Endometrial microvascular endothelial cells (primary cell): Measurements from ENCODE around the gene DPP4. TPM values are rescaled to one million over a fixed set of nuclear protein-coding genes. Genes with fewer than 3 reads are reported as not detected.
"Not testable (repeated sequence)": the region's sequence is repeated elsewhere in the genome, so short reads cannot be mapped to it uniquely, and the experiment has no call there.

Experiments
- in situ Hi-C: cut with HindIII; loops from 2 replicates; pipeline ENCODE4 v1.10.0; 2017; ENCODE audit warnings: low sequenced_read_pairs, low pct_unique_long_range_greater_than_20kb; ENCODE audit errors: inconsistent ontology term
- total RNA-seq: library from RNA; depleted of rRNA; stranded (reverse); fragments of >200 nt; gene quantifications from one replicate; pipeline ENCODE4 v1.2.3, GENCODE V29; 2015; ENCODE audit errors: inconsistent ontology term

DPP4 gene
- total RNA-seq, 1 donor from 2014 or later: 99.1 TPM

DNA sequence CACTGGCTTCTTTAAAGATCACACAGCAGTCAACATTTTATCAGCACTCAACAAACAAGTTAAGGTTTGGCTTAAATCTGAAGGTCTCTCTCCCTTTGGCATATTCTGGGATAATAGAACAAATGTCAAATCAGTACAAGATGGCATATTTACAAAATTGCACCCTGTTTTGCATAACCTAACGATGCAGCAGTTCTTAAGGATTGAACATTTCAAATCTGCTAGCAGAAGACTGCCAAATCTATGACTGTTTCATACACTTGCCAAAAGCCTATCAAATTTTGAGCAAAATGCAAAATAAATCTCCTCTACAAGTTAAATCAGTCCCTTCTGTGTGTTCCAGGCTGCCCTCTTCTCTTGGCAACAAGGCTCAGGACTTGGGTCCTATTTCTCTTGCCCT lies 73.6 kb downstream of the DPP4 start:
- in situ Hi-C loops: no loop called here

GRCh38 chr2:161999321-161999720 lies 74.7 kb downstream of the DPP4 start:
- in situ Hi-C loops: no loop called here

- in situ Hi-C loops: no loop called here
Measured at GRCh38 chr2:161998857-161999256, 75.2 kb downstream of the DPP4 start.

DNA sequence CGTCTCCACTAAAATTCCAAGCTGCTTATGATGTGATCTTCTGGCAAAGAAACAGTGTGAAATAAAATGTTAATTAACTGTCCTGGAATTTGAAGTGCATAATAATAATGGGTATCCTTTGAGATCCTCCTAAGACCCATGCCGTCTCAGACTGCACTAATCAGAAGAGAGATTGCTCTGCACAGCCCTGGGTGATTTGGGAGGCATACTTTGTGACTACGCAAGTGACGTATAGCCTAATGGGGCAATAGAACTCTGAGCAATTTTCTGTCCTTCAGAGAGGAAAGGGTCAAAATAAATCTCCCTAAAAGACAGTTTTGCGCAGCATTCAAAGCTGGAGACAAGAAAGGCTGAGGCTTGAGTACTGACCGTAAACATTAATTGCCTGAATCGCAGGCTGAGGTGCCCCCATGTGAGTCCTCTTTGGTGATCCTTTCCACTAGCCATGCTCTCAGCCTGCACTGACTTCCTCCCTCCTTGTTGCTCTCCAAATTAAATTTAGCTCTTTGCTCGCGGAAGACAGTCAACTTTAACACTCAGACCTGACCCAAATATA lies 76.0 kb downstream of the DPP4 start:
- in situ Hi-C loops: no loop called here

GRCh38 chr2:161995553-161996016 lies 78.4 kb downstream of the DPP4 start:
- in situ Hi-C loops: no loop called here

- in situ Hi-C loops: no loop called here
Measured at GRCh38 chr2:161994761-161995520, 79.1 kb downstream of the DPP4 start.

DNA sequence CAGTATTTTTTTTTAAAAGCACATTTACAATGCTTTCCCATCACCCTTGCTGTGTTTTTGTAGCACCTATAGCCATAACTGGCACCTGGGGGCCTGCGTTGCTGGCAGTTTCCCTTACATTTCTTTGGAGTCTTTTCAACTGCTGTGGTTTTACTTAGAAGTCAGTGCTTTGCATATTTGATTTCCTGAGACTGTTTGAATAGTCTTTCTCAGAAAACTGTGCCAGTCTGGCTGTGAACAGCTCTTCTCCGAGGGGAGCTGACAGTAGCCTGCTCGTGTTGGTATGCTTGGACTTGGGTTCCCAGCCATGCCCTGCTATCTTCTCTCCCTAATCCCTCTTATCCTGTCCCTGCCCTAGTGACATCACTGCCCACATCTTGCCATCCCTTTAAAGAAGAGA lies 81.5 kb downstream of the DPP4 start:
- in situ Hi-C loops: no loop called here

DNA sequence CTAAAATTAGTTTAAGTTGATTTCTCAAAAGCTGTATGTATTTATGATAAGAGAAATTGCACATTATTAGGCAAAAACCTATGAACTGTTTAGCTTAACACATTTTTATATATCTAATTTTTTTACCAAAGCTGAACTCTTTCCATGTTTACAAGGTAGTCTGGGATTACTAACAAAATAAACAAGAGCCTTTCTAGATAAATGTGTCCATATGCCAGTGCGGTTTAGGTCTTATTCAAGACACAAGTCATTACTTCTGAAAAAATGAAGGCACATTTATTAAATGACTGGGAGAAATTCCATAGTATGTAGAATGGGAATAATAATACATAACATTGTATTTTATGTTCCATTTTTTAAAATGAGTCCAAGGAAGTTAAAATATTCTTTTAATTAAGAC lies 82.0 kb downstream of the DPP4 start:
- in situ Hi-C loops: no loop called here

DNA sequence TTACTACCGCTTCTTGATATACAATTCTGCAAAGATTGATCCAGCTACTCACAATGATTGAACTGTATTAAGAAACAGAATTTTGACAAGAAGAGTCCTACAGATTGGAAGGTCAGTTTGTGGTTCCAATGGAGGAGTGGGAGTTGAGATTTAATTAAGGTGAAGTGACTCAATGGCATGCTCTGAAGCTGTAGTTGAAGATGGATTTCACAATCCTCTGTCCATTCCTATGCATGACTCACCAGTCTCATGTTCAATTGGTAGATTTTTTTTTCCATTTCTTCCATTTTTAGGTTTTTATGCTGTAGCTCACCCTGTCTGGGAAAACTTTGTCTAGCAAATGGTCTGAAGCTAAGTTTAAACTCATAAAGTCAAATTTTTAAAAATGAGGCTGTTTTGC lies 83.3 kb downstream of the DPP4 start:
- in situ Hi-C loops: no loop called here

GRCh38 chr2:161990036-161990435 lies 84.0 kb downstream of the DPP4 start:
- in situ Hi-C loops: no loop called here

GRCh38 chr2:161988589-161988988 lies 85.4 kb downstream of the DPP4 start:
- in situ Hi-C loops: no loop called here

DNA sequence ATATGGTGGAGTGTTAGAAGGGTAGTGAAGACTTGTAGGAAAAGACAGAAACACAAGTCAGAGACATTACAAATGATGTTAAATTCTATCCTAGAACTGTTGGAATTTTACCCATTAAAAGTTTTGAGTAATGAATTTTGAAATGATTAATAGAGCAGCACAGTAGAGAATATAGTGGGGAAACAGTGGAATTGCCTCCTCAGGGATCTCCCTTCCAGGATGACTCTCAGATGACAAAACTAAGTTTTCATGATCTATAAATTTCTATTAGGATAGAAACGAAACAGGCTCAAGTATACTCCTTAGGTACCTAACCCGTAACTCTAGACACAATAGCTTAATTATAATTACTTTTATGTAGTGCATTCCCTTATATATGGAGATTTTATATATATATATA lies 86.7 kb downstream of the DPP4 start:
- in situ Hi-C loops: no loop called here

DNA sequence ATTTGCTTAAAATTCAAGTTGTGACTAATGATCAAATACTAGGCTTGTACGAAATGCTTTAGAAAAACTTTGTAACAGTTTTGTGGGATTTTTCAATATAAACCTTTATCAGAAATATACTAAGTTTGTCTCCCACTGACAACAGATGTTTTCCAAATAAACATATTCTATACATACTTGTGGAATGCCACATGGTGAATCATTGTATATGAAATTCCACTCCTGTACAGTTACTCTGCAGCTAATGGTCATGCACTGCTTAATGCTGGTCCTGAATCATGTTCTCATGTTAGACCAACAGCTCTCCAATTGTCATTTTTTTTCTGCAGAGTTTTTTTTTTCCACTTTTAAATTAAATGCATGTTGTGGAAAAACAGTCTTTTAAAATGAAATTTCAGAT lies 90.1 kb downstream of the DPP4 start:
- in situ Hi-C loops: no loop called here

DNA sequence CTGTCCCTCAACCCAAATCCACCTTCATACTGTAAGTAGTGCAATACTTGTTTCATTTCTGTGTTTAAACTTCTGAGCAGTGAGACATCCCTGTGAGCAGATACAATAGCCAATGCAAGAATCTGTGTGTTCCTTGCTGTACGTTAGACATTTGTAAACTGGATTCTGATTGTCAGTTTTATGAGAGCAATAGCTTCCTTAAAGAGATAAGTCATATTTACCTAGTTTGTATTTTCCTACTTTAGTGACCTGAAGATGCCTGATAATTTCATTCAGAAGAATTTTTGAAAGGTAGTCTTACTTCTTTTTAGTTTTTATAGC lies 90.7 kb downstream of the DPP4 start:
- in situ Hi-C loops: no loop called here

DNA sequence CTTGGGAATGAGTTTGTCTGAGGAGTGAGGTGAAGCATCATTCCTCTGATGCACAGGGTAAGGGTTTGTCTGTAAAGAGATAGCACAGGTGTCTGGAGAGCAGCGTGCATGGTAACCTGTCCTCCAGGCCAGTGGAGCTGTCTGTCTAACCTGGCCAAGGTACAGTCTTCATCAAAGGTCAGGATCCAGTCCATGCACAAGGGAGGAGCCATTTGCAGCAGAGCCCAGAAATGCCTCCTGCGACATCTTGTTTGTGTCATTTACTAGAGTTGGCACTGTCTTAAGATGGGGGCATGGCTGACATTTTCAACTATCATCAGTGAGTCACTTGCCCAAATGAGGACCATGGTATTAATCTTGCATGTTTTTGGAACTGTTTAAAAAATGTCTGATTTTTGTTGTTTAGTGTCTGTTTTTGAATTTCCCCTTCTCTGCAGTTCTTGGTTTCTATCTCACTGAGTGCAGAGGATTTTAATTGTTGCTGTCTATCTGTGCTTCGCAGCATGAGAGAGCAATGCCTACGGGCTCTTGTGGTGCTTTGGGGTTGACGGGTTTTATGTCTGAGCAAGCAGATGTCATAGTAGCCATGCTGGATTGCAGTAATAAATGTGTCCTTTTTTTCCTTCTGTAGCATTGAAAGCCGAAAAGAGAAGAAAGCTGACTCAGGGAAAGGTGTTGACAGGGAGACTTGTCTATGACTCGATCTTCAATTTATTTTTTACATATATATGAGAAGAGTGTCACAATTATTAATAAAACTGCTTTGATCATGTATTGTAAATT lies 91.3 kb downstream of the DPP4 start:
- in situ Hi-C loops: no loop called here

- in situ Hi-C loops: no loop called here
Measured at GRCh38 chr2:161981679-161982250, 92.2 kb downstream of the DPP4 start.

GRCh38 chr2:161980976-161981375 lies 93.0 kb downstream of the DPP4 start:
- in situ Hi-C loops: no loop called here

GRCh38 chr2:161979490-161979889 lies 94.5 kb downstream of the DPP4 start:
- in situ Hi-C loops: no loop called here

- in situ Hi-C loops: not testable (repeated sequence)
Measured at GRCh38 chr2:161977926-161978325, 96.1 kb downstream of the DPP4 start.

DNA sequence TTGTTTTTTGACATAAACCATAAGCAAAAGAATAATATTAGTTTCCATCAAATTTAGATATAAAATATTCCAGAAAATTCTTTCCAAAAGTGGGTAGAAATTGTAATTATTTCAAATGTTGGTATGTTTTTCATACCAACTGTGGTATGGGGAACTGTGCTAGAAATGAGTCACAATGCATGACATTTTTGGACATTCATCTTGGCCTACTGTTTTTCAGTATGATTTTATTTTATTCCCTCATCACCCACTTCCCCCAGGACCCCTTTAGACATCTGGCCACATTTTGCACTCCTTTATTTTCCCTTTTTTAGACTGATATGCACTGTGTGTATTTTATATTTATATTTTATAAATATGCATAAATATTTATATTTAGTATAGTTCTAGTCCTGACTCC lies 97.1 kb downstream of the DPP4 start:
- in situ Hi-C loops: no loop called here
